Nephron progenitor cell (in vitro differentiated cells): ENCODE measurements around the gene ACER3.
"Not testable (repeated sequence)": the region's sequence is repeated elsewhere in the genome, so short reads cannot be mapped to it uniquely, and the experiment has no call there.

ENCODE experiments used
- DNase-seq: peaks from one replicate; pipeline ENCODE4 v3.0.0; 2021
- H3K27ac Mint-ChIP-seq: 2 replicates; pipeline ENCODE4 v1.8.0; 2021; ENCODE audit warnings: mild to moderate bottlenecking, moderate library complexity, mixed read lengths
- H3K27me3 Mint-ChIP-seq: 2 replicates; pipeline ENCODE4 v1.8.0; 2021; ENCODE audit warnings: mild to moderate bottlenecking, low read depth, mixed read lengths; ENCODE audit not compliant: poor library complexity
- H3K36me3 Mint-ChIP-seq: 2 replicates; pipeline ENCODE4 v1.8.0; 2021; ENCODE audit warnings: low read depth, mixed read lengths
- H3K4me1 Mint-ChIP-seq: 2 replicates; pipeline ENCODE4 v1.8.0; 2021; ENCODE audit warnings: mixed read lengths
- H3K4me3 Mint-ChIP-seq: 2 replicates; pipeline ENCODE4 v1.8.0; 2021; ENCODE audit warnings: mild to moderate bottlenecking, moderate library complexity, mixed read lengths
- H3K9me3 Mint-ChIP-seq: 2 replicates; pipeline ENCODE4 v1.8.0; 2021; ENCODE audit warnings: mild to moderate bottlenecking, moderate library complexity, mixed read lengths
- CTCF ChIP-seq: fragments of 200-600 bp; sonication (generic); IDR thresholded peaks from 2 replicates; pipeline ENCODE4 v1.5.0; 2021; ENCODE audit warnings: antibody characterized with exemption

Gene ACER3

GRCh38 chr11:76890329-76890728 lies 29.6 kb downstream of the ACER3 start:
- H3K27me3 Mint-ChIP-seq: peaks cover 3% of the 10 kb centered on the region
- H3K36me3 Mint-ChIP-seq: no peaks in the 10 kb centered on the region
- no peak overlapping the region for H3K4me3 Mint-ChIP-seq

GRCh38 chr11:76891285-76891684 lies 30.6 kb downstream of the ACER3 start:
- no peaks in the 10 kb centered on the region for H3K4me1 Mint-ChIP-seq
- no peak overlapping the region for H3K4me3 Mint-ChIP-seq
- H3K9me3 Mint-ChIP-seq: no peaks in the 10 kb centered on the region

More at GRCh38 chr11:76890329-76890728, 29.6 kb downstream of the ACER3 start:
- Mint-ChIP-seq H3K9me3 (no peaks in the 10 kb centered on the region), H3K4me1 (peaks cover 5% of the 10 kb centered on the region), H3K27ac (no peak overlapping the region)
- no peak for TF ChIP-seq CTCF
- no peak for DNase-seq

DNA sequence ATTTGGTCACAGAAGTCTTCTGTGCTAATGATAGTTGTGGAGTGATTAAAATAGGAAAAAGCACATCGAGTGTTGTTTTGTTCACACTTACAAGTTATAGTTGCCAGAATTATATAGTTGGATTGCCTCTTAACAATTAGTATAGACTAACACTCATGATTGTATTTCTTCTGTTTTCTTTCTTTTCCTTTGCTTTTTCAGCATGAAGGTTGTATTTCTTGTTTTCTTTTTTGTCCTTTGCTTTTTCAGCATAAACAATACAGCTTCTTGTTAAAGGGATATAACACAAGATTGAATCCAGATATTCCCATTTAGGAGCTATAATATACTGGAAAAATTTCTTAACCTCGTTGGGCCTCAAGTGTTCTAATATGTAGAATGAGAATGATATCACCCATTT lies 31.1 kb downstream of the ACER3 start:
- no peak overlapping the region for H3K27ac Mint-ChIP-seq
- H3K36me3 Mint-ChIP-seq: no peaks in the 10 kb centered on the region
- H3K4me3 Mint-ChIP-seq: no peak overlapping the region
- H3K9me3 Mint-ChIP-seq: no peaks in the 10 kb centered on the region
- TF ChIP-seq CTCF: no peak
- peaks cover 3% of the 10 kb centered on the region for H3K27me3 Mint-ChIP-seq
- H3K4me1 Mint-ChIP-seq: no peaks in the 10 kb centered on the region
- no peak for DNase-seq

More at GRCh38 chr11:76891285-76891684, 30.6 kb downstream of the ACER3 start:
- H3K27me3 Mint-ChIP-seq: peaks cover 3% of the 10 kb centered on the region
- no peak for TF ChIP-seq CTCF
- DNase-seq: no peak
- H3K27ac Mint-ChIP-seq: no peak overlapping the region
- H3K36me3 Mint-ChIP-seq: no peaks in the 10 kb centered on the region

DNA sequence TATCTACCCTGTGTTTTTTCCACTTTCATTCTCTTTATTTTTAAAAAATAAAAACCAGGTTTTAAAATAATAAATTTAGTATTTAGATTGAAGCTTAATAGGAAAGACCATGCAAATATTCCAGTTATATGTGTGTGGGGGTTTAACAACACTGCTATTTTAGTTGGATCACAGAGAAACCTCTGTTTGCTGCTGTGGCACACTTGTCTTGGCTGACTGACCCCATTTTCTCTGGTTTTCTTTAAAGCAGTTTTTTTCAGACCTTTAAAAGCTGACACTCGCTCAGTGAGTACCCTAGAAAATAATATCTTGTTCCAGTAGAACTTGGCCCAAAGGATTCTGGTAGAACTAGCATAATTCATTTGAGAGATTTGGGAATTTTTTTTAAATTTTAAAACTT lies 31.6 kb downstream of the ACER3 start:
- H3K4me1 Mint-ChIP-seq: no peaks in the 10 kb centered on the region
- DNase-seq: no peak
- no peaks in the 10 kb centered on the region for H3K36me3 Mint-ChIP-seq
- peaks cover 3% of the 10 kb centered on the region for H3K27me3 Mint-ChIP-seq
- no peaks in the 10 kb centered on the region for H3K9me3 Mint-ChIP-seq
- H3K4me3 Mint-ChIP-seq: no peak overlapping the region
- H3K27ac Mint-ChIP-seq: no peak overlapping the region
- no peak for TF ChIP-seq CTCF

DNA sequence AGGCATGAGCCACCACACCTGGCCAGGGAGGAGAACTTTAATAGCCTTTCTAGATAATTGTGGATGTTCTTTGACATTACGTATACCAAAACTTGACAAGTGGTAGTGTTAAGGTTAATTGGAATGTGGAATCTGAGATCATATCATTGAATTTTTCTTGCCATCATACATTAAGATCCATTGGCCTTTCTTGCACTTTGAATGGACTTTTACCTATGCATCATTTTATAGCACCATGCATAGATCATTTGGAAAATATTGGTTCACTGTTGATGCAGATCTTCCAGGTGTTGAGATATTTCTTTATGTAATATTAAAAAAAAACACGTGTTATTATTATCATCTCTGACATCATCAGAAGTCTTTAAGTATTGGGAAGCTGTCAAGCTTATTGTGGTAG lies 36.5 kb downstream of the ACER3 start:
- Mint-ChIP-seq H3K9me3 (no peaks in the 10 kb centered on the region), H3K4me3 (no peak overlapping the region), H3K4me1 (no peaks in the 10 kb centered on the region), H3K27me3 (peaks cover 6% of the 10 kb centered on the region), H3K27ac (no peak overlapping the region), H3K36me3 (no peaks in the 10 kb centered on the region)
- TF ChIP-seq CTCF: no peak
- no peak for DNase-seq

- DNase-seq: no peak
- Mint-ChIP-seq H3K36me3 (peaks cover 5% of the 10 kb centered on the region), H3K27me3 (peaks cover 3% of the 10 kb centered on the region), H3K4me3 (no peak overlapping the region), H3K4me1 (no peaks in the 10 kb centered on the region), H3K27ac (no peak overlapping the region), H3K9me3 (peaks cover under 1% of the 10 kb centered on the region)
- TF ChIP-seq CTCF: no peak
Measured at GRCh38 chr11:76901144-76901543, 40.4 kb downstream of the ACER3 start.

- H3K9me3 Mint-ChIP-seq, H3K27me3 Mint-ChIP-seq, H3K36me3 Mint-ChIP-seq, H3K27ac Mint-ChIP-seq, DNase-seq, H3K4me3 Mint-ChIP-seq, H3K4me1 Mint-ChIP-seq: not testable (repeated sequence)
Measured at GRCh38 chr11:76901622-76902021, 40.9 kb downstream of the ACER3 start.
